H9 (cell line): Measurements from ENCODE around the gene PRDM5. TPM values are rescaled to one million over a fixed set of nuclear protein-coding genes. Genes with fewer than 3 reads are reported as not detected.

Source experiments
- DNase-seq: peaks from one replicate; pipeline ENCODE4 v3.0.0-alpha.2; 2017
- H2AFZ ChIP-seq: one replicate; pipeline ENCODE4 v1.6.1; 2013; ENCODE audit warnings: mild to moderate bottlenecking, low read length, control low read depth, moderate library complexity
- H2AK5ac ChIP-seq: 2 replicates; pipeline ENCODE4 v1.6.1; 2013; ENCODE audit warnings: low read length, control low read depth, mixed read lengths; ENCODE audit not compliant: insufficient read length
- H2BK120ac ChIP-seq: one replicate; pipeline ENCODE4 v1.6.1; 2013; ENCODE audit warnings: low read depth, mild to moderate bottlenecking, low read length, control low read depth, inconsistent platforms; ENCODE audit not compliant: poor library complexity, severe bottlenecking
- H2BK12ac ChIP-seq: 2 replicates; pipeline ENCODE4 v1.6.1; 2013; ENCODE audit warnings: low read length, control low read depth, mixed read lengths, low read depth; ENCODE audit not compliant: insufficient read length
- H2BK15ac ChIP-seq: 2 replicates; pipeline ENCODE4 v1.6.1; 2013; ENCODE audit warnings: low read depth, low read length, control low read depth
- H2BK20ac ChIP-seq: one replicate; pipeline ENCODE4 v1.6.1; 2013; ENCODE audit warnings: low read depth, mild to moderate bottlenecking, low read length, control low read depth, inconsistent platforms; ENCODE audit not compliant: poor library complexity, severe bottlenecking
- H2BK5ac ChIP-seq: 2 replicates; pipeline ENCODE4 v1.6.1; 2013; ENCODE audit warnings: low read length, control low read depth, mixed read lengths; ENCODE audit not compliant: insufficient read length
- H3K14ac ChIP-seq: 2 replicates; pipeline ENCODE4 v1.6.1; 2013; ENCODE audit warnings: low read length, control low read depth; ENCODE audit not compliant: insufficient read depth
- H3K18ac ChIP-seq: 2 replicates; pipeline ENCODE4 v1.6.1; 2013; ENCODE audit warnings: low read depth, mild to moderate bottlenecking, mixed read lengths, low read length, control low read depth; ENCODE audit not compliant: insufficient read length
- H3K23ac ChIP-seq: 2 replicates; pipeline ENCODE4 v1.6.1; 2013; ENCODE audit warnings: low read length, control low read depth, mixed read lengths, low read depth; ENCODE audit not compliant: insufficient read length
- H3K23me2 ChIP-seq: 2 replicates; pipeline ENCODE4 v1.6.1; 2013; ENCODE audit warnings: low read depth, mild to moderate bottlenecking, mixed read lengths, low read length, control low read depth; ENCODE audit not compliant: insufficient read length, poor library complexity, severe bottlenecking
- H3K27ac ChIP-seq: 2 replicates; pipeline ENCODE4 v1.5.1; 2013; ENCODE audit warnings: low read length, control low read depth, mixed read lengths, low read depth; ENCODE audit not compliant: insufficient read length
- H3K27me3 ChIP-seq: 2 replicates; pipeline ENCODE4 v1.6.1; 2013; ENCODE audit warnings: low read length, control low read depth, inconsistent platforms; ENCODE audit not compliant: insufficient read depth
- H3K4ac ChIP-seq: 2 replicates; pipeline ENCODE4 v1.6.1; 2013; ENCODE audit warnings: low read depth, mild to moderate bottlenecking, control low read depth, inconsistent platforms, low read length, moderate library complexity
- H3K4me1 ChIP-seq: 2 replicates; pipeline ENCODE4 v1.6.1; 2013; ENCODE audit warnings: low read length, control low read depth, inconsistent platforms; ENCODE audit not compliant: insufficient read depth
- H3K4me2 ChIP-seq: 2 replicates; pipeline ENCODE4 v1.6.1; 2013; ENCODE audit warnings: low read length, control low read depth, mixed read lengths; ENCODE audit not compliant: insufficient read length, insufficient read depth
- H3K56ac ChIP-seq: 2 replicates; pipeline ENCODE4 v1.6.1; 2013; ENCODE audit warnings: low read depth, mild to moderate bottlenecking, mixed read lengths, low read length, control low read depth; ENCODE audit not compliant: insufficient read length
- H3K79me1 ChIP-seq: 2 replicates; pipeline ENCODE4 v1.6.1; 2013; ENCODE audit warnings: low read depth, mild to moderate bottlenecking, moderate library complexity, low read length, control low read depth, inconsistent platforms; ENCODE audit not compliant: insufficient read depth, poor library complexity, severe bottlenecking
- H3K79me2 ChIP-seq: 2 replicates; pipeline ENCODE4 v1.6.1; 2013; ENCODE audit warnings: low read length, control low read depth, inconsistent platforms; ENCODE audit not compliant: insufficient read depth
- H3K9ac ChIP-seq: 2 replicates; pipeline ENCODE4 v1.6.1; 2013; ENCODE audit warnings: low read length, control low read depth, mixed read lengths; ENCODE audit not compliant: insufficient read length; ENCODE audit errors: extremely low read depth
- H3K9me3 ChIP-seq: one replicate; pipeline ENCODE4 v1.6.1; 2013; ENCODE audit warnings: low read depth, low read length, inconsistent platforms; ENCODE audit not compliant: control insufficient read depth
- H3T11ph ChIP-seq: one replicate; pipeline ENCODE4 v1.6.1; 2013; ENCODE audit warnings: mild to moderate bottlenecking, low read length, control low read depth, inconsistent platforms
- H4K20me1 ChIP-seq: one replicate; pipeline ENCODE4 v1.6.1; 2013; ENCODE audit not compliant: control insufficient read depth, insufficient read length, insufficient read depth
- H4K5ac ChIP-seq: 2 replicates; pipeline ENCODE4 v1.6.1; 2013; ENCODE audit warnings: low read depth, mild to moderate bottlenecking, mixed read lengths, low read length, control low read depth; ENCODE audit not compliant: insufficient read length
- H4K8ac ChIP-seq: replicated peaks from 2 replicates; pipeline ENCODE4 v1.6.1; 2013; ENCODE audit warnings: low read length, control low read depth, mixed read lengths, low read depth; ENCODE audit not compliant: insufficient read length
- H4K91ac ChIP-seq: 2 replicates; pipeline ENCODE4 v1.6.1; 2013; ENCODE audit warnings: low read depth, mild to moderate bottlenecking, moderate library complexity, mixed read lengths, low read length, control low read depth; ENCODE audit not compliant: insufficient read length
- H3K27ac Mint-ChIP-seq, 3 experiments: 2 replicates in 2 of 3; 3 replicates in 1 of 3; pipeline ENCODE4 v1.8.0; 2020 to 2021; ENCODE audit warnings: mixed read lengths in 3 of 3, mild to moderate bottlenecking in 1 of 3, moderate library complexity in 1 of 3
- H3K27me3 Mint-ChIP-seq: 2 replicates; pipeline ENCODE4 v1.8.0; 2021; ENCODE audit warnings: low read depth, mild to moderate bottlenecking, moderate library complexity, mixed read lengths
- H3K36me3 Mint-ChIP-seq, 3 experiments: 2 replicates in 2 of 3; 3 replicates in 1 of 3; pipeline ENCODE4 v1.8.0; 2020 to 2021; ENCODE audit warnings: low read depth in 3 of 3, mixed read lengths in 3 of 3; ENCODE audit not compliant: insufficient read depth in 1 of 3
- H3K4me1 Mint-ChIP-seq, 2 experiments: 2 replicates each; pipeline ENCODE4 v1.8.0; 2020; ENCODE audit warnings: mixed read lengths in 2 of 2
- H3K4me3 Mint-ChIP-seq, 2 experiments: 2 replicates in 1 of 2; 3 replicates in 1 of 2; pipeline ENCODE4 v1.8.0; 2020 to 2021; ENCODE audit warnings: mild to moderate bottlenecking in 2 of 2, mixed read lengths in 2 of 2, moderate library complexity in 1 of 2
- H3K9me3 Mint-ChIP-seq, 2 experiments: 2 replicates in 1 of 2; 3 replicates in 1 of 2; pipeline ENCODE4 v1.8.0; 2020; ENCODE audit warnings: mild to moderate bottlenecking in 2 of 2, mixed read lengths in 2 of 2, moderate library complexity in 1 of 2
- CTCF ChIP-seq: fragments of 200-600 bp; sonication (generic); conservative IDR thresholded peaks from 3 replicates; pipeline ENCODE4 v1.8.0; 2021; ENCODE audit warnings: antibody characterized with exemption, mild to moderate bottlenecking
- WGBS: extraction: QIAGEN DNeasy Blood & Tissue Kit; methylation state at CpG from one replicate; pipeline ENCODE4 v1.1.7; 2013; ENCODE audit warnings: missing lambda C conversion rate, low lambda C conversion rate, mixed read lengths; ENCODE audit not compliant: insufficient read length; ENCODE audit errors: extremely low coverage; 5-methylcytosine and 5-hydroxymethylcytosine counted together
- total RNA-seq: library from RNA; stranded (reverse); gene quantifications from 2 replicates; pipeline ENCODE4 v1.2.1, GENCODE V29; 2021

Gene PRDM5
- total RNA-seq, 1 experiment from 2014 or later, result 21.7 TPM

DNA sequence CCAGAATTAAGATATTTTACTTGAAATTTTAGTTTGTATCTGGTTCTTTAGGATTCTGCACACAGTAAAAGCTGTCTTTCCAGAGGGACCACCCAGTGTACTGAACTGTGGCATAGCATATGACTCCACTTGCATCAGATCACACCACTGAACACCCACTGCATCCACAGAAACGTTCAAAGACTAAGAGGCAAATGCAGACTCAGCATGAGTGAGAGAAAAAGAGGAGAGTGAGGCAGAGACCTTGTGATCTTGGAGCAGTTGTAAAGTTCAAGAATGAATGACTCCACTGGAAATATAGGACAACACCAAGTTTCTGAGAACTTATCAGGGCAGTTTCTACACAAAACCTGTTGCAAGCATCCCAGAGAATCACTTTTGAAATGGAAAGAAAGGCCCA lies 20.8 kb downstream of the PRDM5 start:
- no peak overlapping the region for H2AK5ac ChIP-seq
- H4K5ac ChIP-seq, result no peak overlapping the region
- H3K9ac ChIP-seq, result no peak overlapping the region
- Mint-ChIP-seq H3K27ac (no peak overlapping the region; a peak in 1 of 7 replicates), H3K4me3 (no peak overlapping the region), H3K4me1 (no peaks in the 10 kb centered on the region), H3K27me3 (no peaks in the 10 kb centered on the region), H3K36me3 (peaks cover 9 to 31% (median 12%) of the 10 kb centered on the region in 3 experiments), H3K9me3 (no peaks in the 10 kb centered on the region)
- no peak overlapping the region for H3K4me2 ChIP-seq
- no peaks in the 10 kb centered on the region for H3K79me1 ChIP-seq
- no peaks in the 10 kb centered on the region for H3K4me1 ChIP-seq
- H3K9me3 ChIP-seq, result no peaks in the 10 kb centered on the region
- no peak for DNase-seq
- H2AFZ ChIP-seq, result no peak overlapping the region
- H3K56ac ChIP-seq, result no peak overlapping the region
- no peak overlapping the region for H2BK5ac ChIP-seq
- no CpG with 5 or more reads among the region's 1 CpG for WGBS
- H2BK12ac ChIP-seq, result no peak overlapping the region
- TF ChIP-seq CTCF, result no peak
- H3K4ac ChIP-seq, result no peak overlapping the region
- no peak overlapping the region for H3K23ac ChIP-seq
- no peak overlapping the region for H2BK20ac ChIP-seq
- H3K27me3 ChIP-seq, result no peaks in the 10 kb centered on the region
- no peak overlapping the region for H3K18ac ChIP-seq
- no peaks in the 10 kb centered on the region for H4K20me1 ChIP-seq
- H3T11ph ChIP-seq, result no peak overlapping the region
- no peak overlapping the region for H2BK15ac ChIP-seq
- H2BK120ac ChIP-seq, result no peak overlapping the region
- no peak overlapping the region for H4K8ac ChIP-seq
- H3K14ac ChIP-seq, result no peak overlapping the region
- no peaks in the 10 kb centered on the region for H3K23me2 ChIP-seq
- H4K91ac ChIP-seq, result no peak overlapping the region
- H3K79me2 ChIP-seq, result no peaks in the 10 kb centered on the region
- H3K27ac ChIP-seq, result no peak overlapping the region
